Epithelial cell of esophagus (primary cell): ENCODE results near the gene GRIK2.

Experiments used
- DNase-seq: peaks from one replicate; pipeline ENCODE4 v3.0.0; 2010; ENCODE audit warnings: low read depth
- H3K4me3 ChIP-seq: 2 replicates; pipeline ENCODE4 v1.5.1; 2011; ENCODE audit warnings: mild to moderate bottlenecking, low read length, control low read depth
- TF ChIP-seq, protein P1 (sequence below): IDR thresholded peaks from 2 replicates; pipeline ENCODE4 v1.5.1; 2011; ENCODE audit warnings: low read depth, mild to moderate bottlenecking, low read length, control low read depth, inconsistent platforms; ENCODE audit not compliant: insufficient read depth; ENCODE audit errors: missing control alignments

The GRIK2 gene

DNA sequence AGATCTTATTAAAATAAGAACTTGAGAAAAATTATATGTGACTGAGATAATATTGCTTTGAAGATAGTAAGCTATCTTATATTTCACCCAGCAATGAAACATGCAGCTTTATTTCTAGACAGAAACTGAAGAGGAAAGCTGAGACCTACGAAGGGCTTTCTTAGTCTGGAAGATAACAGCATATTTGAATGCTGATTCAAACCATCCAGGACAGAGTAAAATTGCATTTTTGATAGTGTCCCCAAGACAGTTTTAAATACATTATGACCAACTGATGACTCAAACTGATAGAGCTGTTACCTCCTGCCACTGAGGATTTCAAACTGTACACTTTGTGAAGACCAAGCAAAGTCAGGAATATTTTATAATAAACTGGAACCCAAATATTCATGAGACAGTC lies 409.6 kb downstream of the GRIK2 start:
- DNase-seq = no peak
- TF ChIP-seq, protein P1, sequence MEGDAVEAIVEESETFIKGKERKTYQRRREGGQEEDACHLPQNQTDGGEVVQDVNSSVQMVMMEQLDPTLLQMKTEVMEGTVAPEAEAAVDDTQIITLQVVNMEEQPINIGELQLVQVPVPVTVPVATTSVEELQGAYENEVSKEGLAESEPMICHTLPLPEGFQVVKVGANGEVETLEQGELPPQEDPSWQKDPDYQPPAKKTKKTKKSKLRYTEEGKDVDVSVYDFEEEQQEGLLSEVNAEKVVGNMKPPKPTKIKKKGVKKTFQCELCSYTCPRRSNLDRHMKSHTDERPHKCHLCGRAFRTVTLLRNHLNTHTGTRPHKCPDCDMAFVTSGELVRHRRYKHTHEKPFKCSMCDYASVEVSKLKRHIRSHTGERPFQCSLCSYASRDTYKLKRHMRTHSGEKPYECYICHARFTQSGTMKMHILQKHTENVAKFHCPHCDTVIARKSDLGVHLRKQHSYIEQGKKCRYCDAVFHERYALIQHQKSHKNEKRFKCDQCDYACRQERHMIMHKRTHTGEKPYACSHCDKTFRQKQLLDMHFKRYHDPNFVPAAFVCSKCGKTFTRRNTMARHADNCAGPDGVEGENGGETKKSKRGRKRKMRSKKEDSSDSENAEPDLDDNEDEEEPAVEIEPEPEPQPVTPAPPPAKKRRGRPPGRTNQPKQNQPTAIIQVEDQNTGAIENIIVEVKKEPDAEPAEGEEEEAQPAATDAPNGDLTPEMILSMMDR = no peak
- H3K4me3 ChIP-seq = no peak overlapping the region

DNA sequence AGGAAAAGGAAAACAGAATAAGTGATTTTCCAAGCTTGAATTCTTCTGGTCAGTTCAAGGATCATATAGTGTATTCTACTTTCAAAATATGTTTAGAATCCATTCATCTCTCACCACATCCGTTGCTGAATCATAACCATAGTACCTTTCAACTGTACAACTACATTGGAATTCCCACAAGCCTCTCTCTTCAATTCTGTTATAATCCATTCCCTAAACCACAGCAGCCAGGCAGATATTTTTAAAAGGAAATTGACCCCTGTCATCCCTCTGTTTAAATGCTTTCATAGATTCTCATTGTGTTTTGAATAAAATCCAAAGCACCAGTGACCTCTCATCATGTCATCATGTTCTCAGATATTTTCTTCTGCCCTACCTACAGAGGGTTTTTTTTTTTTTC lies 412.7 kb downstream of the GRIK2 start:
- DNase-seq = peak; percentile 42
- TF ChIP-seq, protein P1 = no peak
- H3K4me3 ChIP-seq = no peak overlapping the region

DNA sequence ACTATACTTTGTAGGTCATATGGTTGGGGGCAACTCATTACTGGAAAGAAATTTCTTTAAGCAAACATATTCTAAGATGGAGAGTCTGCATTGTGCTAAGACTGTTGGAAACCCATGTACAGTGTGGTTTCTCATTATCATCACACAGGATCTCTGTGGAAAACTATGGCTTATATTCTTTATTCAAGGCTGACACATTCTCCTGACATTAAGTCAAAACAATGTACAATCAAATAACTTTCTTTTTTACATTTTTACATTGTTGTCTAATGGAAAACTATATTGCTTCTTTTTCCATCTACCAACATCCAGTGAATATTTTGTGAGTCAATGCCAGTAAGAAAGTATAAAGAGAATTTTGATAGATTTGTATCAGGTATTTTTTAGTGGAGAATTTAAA lies 417.6 kb downstream of the GRIK2 start:
- no peak overlapping the region for H3K4me3 ChIP-seq
- no peak for DNase-seq
- TF ChIP-seq, protein P1 = no peak

DNA sequence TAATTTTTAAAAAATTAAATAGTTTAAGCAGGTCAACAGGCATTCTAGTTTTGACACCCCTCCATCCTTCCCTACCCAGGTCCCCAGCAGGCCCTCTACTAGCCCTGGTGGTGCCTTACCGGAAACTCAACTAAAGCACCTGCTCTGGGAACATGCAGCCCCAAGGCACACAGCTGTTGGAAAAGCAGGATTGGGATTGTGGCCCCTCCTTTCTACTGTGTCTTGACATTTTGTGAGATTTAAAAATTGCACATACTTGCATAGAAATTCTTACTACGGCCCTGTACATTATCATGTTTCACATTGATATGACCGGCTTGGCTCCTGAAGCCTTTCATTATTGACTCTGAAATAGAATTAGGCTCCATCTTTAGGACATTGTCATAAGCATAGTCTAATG lies 423.2 kb downstream of the GRIK2 start:
- H3K4me3 ChIP-seq = no peak overlapping the region
- DNase-seq = no peak
- TF ChIP-seq, protein P1 = no peak

DNA sequence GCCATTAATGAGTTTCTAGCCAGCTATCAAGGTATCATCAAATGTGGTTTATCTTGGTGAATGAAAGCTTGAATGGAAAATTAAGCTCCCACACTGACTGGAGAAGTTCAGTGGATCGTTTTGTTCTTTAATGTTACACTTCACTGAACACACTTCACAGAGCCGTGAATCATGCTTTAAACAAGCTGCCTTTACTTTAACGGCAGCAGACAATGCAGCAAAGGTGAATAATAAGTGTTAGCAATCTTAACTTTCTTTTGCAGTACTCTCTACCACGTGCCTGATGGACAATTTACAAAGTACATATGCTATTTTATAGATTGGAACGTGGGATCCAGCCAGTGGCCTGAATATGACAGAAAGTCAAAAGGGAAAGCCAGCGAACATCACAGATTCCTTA lies 424.5 kb downstream of the GRIK2 start:
- no peak overlapping the region for H3K4me3 ChIP-seq
- TF ChIP-seq, protein P1 = no peak
- DNase-seq = peak; percentile 9

DNA sequence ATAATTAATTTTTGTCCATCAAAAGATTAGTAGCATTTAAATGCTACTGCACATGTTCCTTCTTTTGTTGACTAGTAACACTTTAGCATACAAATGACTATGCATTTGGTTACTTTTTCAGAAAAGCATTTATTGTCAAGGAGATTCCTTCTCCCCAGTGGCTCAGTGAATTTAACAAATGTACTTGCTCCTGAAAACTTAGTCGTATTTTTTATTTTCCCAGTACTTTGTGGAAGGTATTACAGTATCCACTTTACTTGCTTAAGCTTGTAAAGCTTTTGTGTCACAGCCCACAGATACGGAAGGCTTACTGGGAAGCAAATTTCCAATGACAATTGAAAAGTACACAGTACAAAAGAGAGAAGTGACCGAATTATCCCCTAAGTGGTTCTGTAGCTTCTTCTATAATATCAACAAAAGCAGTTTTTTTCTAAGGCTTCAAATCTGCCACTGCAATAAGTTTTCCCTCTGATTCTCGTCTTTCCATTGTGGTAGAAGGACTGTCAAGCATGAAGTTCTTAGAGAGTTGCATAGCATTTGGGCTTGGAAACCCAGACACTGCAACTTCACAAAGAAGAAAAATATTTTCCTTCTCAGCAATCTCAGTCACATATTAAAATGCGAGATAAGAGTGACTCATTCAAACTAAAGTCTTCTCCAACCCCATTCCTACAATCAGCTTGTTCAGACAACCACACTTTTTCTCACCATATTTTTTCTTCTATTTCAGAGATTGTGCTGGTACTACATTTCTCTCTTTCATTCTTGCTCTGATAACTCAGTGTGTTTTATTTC lies 431.2 kb downstream of the GRIK2 start:
- TF ChIP-seq, protein P1 = no peak
- DNase-seq = no peak

DNA sequence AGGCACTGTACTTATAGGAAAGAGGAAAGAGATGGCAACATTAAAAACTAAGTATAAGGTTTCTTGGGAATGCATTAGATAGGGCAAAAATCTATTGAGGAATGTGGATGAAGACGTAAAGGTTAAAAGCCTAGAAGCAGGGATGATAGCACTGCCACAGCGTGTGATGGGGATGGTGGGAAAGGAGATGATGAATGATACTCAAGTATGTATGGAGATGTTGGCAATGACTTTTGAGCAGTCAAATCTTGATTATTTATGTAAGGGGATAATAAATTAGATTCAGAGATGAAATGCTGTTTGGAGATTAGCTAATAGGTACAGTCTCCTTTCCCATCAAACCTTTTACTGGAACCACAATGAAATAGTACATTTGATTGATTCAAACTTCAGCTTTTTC lies 432.8 kb downstream of the GRIK2 start:
- no peak overlapping the region for H3K4me3 ChIP-seq
- TF ChIP-seq, protein P1 = no peak
- no peak for DNase-seq

More for the DNA sequence above, 431.2 kb downstream of the GRIK2 start:
- H3K4me3 ChIP-seq = no peak overlapping the region
